Peyer's patch (tissue), 4 donors: ENCODE results near the gene ABLIM2. TPM values are rescaled to one million over a fixed set of nuclear protein-coding genes. Genes with fewer than 3 reads are reported as not detected.
A peak's percentile ranks its signal among the peaks of the same experiment; 100 is the strongest.

Source experiments
- DNase-seq, 3 donors: peaks; one replicate each; pipeline ENCODE4 v3.0.0-alpha.2; 2017 to 2019
- H3K27ac ChIP-seq, 4 donors: fragments of 200-600 bp; sonication (generic); one replicate each; pipeline ENCODE4 v1.5.1; 2016 to 2019
- H3K27me3 ChIP-seq, 2 donors: fragments of 200-600 bp; sonication (generic); one replicate each; pipeline ENCODE4 v1.5.1; 2019
- H3K36me3 ChIP-seq, 3 donors: fragments of 200-600 bp; sonication (generic); one replicate each; pipeline ENCODE4 v1.5.1; 2016 to 2019
- H3K4me1 ChIP-seq, 4 donors: fragments of 200-600 bp; sonication (generic); one replicate each; pipeline ENCODE4 v1.5.1; 2016 to 2019
- H3K4me3 ChIP-seq, 4 donors: fragments of 200-600 bp; sonication (generic); 1 replicate in 3 of 4; 2 replicates in 1 of 4; pipeline ENCODE4 v1.5.1; 2016 to 2019; ENCODE audit warnings: mild to moderate bottlenecking in 1 of 4
- H3K9me3 ChIP-seq, 4 donors: fragments of 200-600 bp; sonication (generic); one replicate each; pipeline ENCODE4 v1.5.1; 2016 to 2019; ENCODE audit warnings: mild to moderate bottlenecking in 1 of 4
- CTCF ChIP-seq, 6 experiments: fragments of 450-650 bp in 4 of 6; fragments of 200-600 bp in 2 of 6; sonication (generic) in 1 of 6; IDR thresholded peaks; one replicate each; pipeline ENCODE4 v1.5.1; 2017 to 2019; ENCODE audit warnings: antibody characterized with exemption in 6 of 6, mild to moderate bottlenecking in 3 of 6, moderate library complexity in 1 of 6
- POLR2A ChIP-seq, 2 donors: fragments of 450-650 bp; IDR thresholded peaks; one replicate each; pipeline ENCODE4 v1.5.1; 2017; ENCODE audit warnings: antibody characterized with exemption in 2 of 2, mild to moderate bottlenecking in 2 of 2, moderate library complexity in 2 of 2
- total RNA-seq, 4 donors: library from RNA; depleted of rRNA; stranded (reverse); fragments of >200 nt; gene quantifications; one replicate each; pipeline ENCODE4 v1.1.0, GENCODE V29; 2016

Gene ABLIM2
- total RNA-seq, 4 donors from 2014 or later, result 9.0 to 24.2 (median 11.7) TPM

- TF ChIP-seq POLR2A (IDR thresholded peaks at IDR 0.05) (peak in 1 of 2 donors; percentile 9), CTCF (IDR thresholded peaks at IDR 0.05) (no peak)
- H3K4me3 ChIP-seq, result peak overlapping the region; percentile 64 to 90 (median 82)
- no peak for DNase-seq
- H3K36me3 ChIP-seq, result peaks cover 0 to 2% (median 0%) of the 10 kb centered on the region in 3 donors
- H3K27me3 ChIP-seq, result peaks cover 0 to 6% of the 10 kb centered on the region in 2 donors
- H3K27ac ChIP-seq, result peak overlapping the region; percentile 80 to 96 (median 94)
- peaks cover 0 to 9% (median 0%) of the 10 kb centered on the region in 4 donors for H3K4me1 ChIP-seq
- peaks cover 0 to 3% (median 0%) of the 10 kb centered on the region in 4 donors for H3K9me3 ChIP-seq
Measured at GRCh38 chr4:7938609-7939376, 219.8 kb downstream of the ABLIM2 start.

- no peak for DNase-seq
- Histone ChIP-seq H3K4me1 (peaks cover 0 to 9% (median 0%) of the 10 kb centered on the region in 4 donors), H3K36me3 (peaks cover 0 to 3% (median 0%) of the 10 kb centered on the region in 3 donors), H3K27ac (peak overlapping the region; percentile 39 to 95 (median 87)), H3K27me3 (peaks cover 0 to 6% of the 10 kb centered on the region in 2 donors), H3K4me3 (peak overlapping the region; percentile 64 to 90 (median 82)), H3K9me3 (peaks cover 0 to 3% (median 0%) of the 10 kb centered on the region in 4 donors)
- TF ChIP-seq CTCF (IDR thresholded peaks at IDR 0.05), result no peak
- TF ChIP-seq POLR2A (IDR thresholded peaks at IDR 0.05), result no peak
Measured at GRCh38 chr4:7938266-7938608, 220.4 kb downstream of the ABLIM2 start.

GRCh38 chr4:7937006-7937405 lies 221.6 kb downstream of the ABLIM2 start:
- no peak for DNase-seq
- Histone ChIP-seq H3K4me1 (peaks cover 0 to 9% (median 0%) of the 10 kb centered on the region in 4 donors), H3K27me3 (peaks cover 0 to 6% of the 10 kb centered on the region in 2 donors), H3K27ac (peak overlapping the region in 1 of 4 donors; percentile 95), H3K9me3 (peaks cover 0 to 3% (median 0%) of the 10 kb centered on the region in 4 donors), H3K4me3 (no peak overlapping the region), H3K36me3 (peaks cover 0 to 3% (median 0%) of the 10 kb centered on the region in 3 donors)
- no peak for TF ChIP-seq POLR2A (IDR thresholded peaks at IDR 0.05)
- no peak for TF ChIP-seq CTCF (IDR thresholded peaks at IDR 0.05)

GRCh38 chr4:7933651-7934510 lies 224.7 kb downstream of the ABLIM2 start:
- H3K27me3 ChIP-seq, result peaks cover 0 to 2% of the 10 kb centered on the region in 2 donors
- no peak overlapping the region for H3K4me3 ChIP-seq
- no peak overlapping the region for H3K27ac ChIP-seq
- H3K9me3 ChIP-seq, result no peaks in the 10 kb centered on the region
- peaks cover 0 to 3% (median 0%) of the 10 kb centered on the region in 3 donors for H3K36me3 ChIP-seq
- peaks cover 0 to 24% (median 0%) of the 10 kb centered on the region in 4 donors for H3K4me1 ChIP-seq
- peak in 1 of 3 donors; percentile 17 for DNase-seq
- TF ChIP-seq CTCF (IDR thresholded peaks at IDR 0.05) (no peak), POLR2A (IDR thresholded peaks at IDR 0.05) (no peak)

GRCh38 chr4:7932287-7932686 lies 226.3 kb downstream of the ABLIM2 start:
- peaks cover 0 to 16% (median 0%) of the 10 kb centered on the region in 4 donors for H3K4me1 ChIP-seq
- H3K9me3 ChIP-seq, result no peaks in the 10 kb centered on the region
- no peak overlapping the region for H3K27ac ChIP-seq
- H3K4me3 ChIP-seq, result no peak overlapping the region
- no peak for DNase-seq
- TF ChIP-seq CTCF (IDR thresholded peaks at IDR 0.05), result no peak
- TF ChIP-seq POLR2A (IDR thresholded peaks at IDR 0.05), result no peak
- H3K27me3 ChIP-seq, result no peaks in the 10 kb centered on the region
- H3K36me3 ChIP-seq, result peaks cover 0 to 3% (median 0%) of the 10 kb centered on the region in 3 donors
